ENCODE results near the gene SOCS3.

SOCS3 gene, protein sequence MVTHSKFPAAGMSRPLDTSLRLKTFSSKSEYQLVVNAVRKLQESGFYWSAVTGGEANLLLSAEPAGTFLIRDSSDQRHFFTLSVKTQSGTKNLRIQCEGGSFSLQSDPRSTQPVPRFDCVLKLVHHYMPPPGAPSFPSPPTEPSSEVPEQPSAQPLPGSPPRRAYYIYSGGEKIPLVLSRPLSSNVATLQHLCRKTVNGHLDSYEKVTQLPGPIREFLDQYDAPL

DNA sequence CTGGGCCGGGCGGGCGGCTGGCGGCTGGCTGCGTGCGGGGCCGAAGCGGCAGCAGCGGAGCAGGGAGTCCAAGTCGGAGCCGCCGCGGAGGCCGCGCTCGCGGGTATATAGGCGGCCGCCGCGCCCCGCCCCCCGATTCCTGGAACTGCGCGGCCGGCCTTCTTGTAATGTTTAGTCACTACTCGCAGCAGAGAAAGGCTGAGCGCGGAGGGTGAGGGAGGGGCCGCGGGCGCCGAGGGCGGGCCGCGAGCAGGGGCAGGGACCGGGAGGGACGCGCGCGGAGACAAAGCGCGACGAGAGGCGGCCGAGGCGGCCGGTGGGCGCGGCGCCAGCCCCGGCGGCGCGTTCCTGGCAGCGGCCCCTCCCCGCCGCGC, at the start of gene SOCS3:
TSS of gene SOCS3 (minus strand) at position 81 of the 374 bp plus-strand sequence. CDS start 982 bp downstream, outside the sequence.
- DNase-seq (ENCODE audit: low spot score): peak; percentile 86

DNA sequence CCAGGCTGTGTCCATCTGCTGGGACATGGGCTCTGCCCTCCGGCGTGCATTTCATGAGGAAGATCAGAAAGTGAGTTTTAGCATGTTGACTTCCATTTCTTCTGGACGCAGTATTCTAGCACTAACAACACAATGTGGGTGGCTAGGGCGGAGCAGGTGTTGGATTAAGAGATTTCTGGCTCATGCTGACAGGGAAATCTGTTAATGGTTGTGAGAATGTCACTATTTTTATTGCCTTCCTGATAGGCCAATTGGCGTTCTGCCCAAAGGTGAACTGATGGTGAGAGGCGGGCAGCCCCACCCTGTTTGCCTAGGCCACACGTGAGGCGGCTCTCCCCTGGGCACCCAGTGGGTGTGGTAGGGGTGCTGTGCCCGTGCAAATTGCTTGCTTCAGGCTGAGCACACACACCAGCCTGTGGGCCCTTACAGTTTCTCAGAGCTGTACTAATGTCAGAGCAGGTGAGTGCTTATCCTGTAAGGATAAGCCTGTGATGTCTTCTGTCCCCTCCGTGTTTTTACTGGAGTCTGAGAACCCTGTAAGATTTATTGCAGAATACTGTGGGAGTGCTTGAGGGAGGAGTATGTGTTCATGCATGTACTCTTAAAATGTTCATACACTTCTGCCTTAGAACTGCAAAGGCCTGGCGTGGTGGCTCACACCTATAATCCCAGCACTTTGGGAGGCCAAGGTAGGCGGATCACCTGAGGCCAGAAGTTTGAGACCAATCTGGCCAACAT, 49.5 kb upstream of the SOCS3 start:
- no peak for DNase-seq (ENCODE audit: low spot score)

DNA sequence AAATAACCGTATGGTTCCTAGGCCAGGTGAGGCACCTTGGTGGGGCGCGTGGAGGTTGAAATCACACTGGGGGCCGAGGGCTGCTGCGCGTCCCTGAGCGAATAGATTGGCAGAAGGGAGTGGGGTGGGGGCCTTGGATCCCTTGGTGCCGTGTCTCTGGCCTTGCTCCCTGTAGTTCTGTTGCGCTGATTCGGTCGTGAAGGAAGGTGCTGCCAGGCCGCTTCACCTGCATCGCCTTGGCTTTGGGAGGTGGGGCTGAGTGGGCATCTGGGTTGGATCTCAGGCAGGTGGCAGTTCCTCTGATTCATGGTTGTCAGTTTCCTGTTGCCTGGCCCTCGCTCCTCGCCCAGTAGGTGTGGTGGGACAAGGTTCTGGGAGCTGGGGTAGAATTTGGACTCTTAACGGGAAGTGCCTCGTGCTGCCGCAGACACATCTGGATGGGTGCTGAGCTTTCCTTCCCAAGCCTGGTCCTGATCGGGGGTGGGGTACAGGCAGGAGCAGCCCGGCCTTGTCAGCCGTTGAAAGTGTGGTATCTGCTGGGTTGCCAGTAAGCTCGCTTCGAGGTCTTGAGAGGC, 48.7 kb upstream of the SOCS3 start:
- DNase-seq (ENCODE audit: low spot score): no peak

DNA sequence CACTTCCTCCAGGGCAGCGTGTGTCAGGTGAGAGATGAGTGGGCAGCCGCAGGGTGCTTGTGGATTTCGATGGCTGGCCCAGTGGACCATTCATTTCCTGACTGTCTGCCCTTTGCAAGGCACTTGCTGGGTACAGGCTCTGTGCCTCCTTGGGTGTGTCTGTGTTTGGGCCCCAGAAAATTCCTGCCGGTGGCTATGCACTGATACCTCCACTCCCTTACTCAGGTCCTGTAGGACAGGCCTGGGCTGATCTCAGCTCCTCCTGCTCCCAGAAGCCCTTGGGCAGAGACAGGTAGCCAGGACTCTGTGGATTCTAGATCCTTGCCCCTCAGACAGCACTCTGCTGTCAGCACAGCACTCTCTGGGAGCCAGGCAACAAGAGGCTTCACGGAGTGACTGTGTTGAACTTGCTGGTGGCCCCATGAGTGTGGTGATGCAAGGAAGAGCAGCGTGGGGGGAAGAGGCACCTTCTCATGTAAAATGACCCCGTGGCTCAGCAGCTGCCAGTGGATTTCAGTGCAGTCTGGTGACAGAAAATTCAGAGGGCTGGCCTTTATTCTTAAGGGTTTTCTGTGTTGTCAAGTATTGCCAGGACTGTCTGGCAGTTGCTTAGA, 47.6 kb upstream of the SOCS3 start:
- no peak for DNase-seq (ENCODE audit: low spot score)

DNA sequence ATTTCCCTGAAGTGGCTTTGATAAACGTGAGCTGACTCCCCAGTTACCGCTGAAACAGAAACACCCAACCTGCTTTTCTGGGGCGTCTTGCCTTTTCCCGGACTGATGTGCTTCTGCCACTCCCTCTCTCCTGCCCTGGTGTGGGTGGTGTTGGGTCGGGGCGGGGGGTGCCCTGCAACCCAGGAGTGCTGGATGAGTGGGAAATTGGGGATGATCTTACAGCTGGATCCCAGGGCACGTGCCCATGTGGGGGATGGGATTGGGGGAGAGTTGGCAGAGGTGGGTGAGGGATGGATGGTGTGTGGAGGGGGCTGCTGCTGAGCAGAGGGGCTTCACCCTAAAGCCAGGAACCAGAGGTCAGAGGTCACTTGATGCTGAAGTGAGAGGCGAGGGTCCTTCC, 47.0 kb upstream of the SOCS3 start:
- no peak for DNase-seq (ENCODE audit: low spot score)

DNA sequence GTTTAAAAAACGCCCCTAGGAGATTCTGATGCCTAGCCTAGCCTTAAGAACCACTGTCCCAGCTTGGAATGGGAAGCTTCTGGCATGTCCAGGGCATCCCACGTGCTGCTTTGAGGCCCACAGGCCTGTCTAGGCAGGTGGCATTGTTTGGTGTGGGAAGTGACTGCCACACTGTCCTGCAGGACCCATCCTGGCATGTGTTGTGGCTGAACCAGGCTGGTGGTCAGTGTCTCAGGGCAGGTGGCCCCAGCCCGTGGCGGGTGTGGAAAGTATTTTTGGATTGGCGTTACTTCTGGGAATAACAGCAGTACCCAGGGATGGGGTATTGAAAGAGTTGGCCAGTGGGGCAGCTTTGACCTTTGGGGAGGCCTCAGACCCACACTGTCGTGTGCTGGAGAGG, 46.5 kb upstream of the SOCS3 start:
- DNase-seq (ENCODE audit: low spot score): no peak

DNA sequence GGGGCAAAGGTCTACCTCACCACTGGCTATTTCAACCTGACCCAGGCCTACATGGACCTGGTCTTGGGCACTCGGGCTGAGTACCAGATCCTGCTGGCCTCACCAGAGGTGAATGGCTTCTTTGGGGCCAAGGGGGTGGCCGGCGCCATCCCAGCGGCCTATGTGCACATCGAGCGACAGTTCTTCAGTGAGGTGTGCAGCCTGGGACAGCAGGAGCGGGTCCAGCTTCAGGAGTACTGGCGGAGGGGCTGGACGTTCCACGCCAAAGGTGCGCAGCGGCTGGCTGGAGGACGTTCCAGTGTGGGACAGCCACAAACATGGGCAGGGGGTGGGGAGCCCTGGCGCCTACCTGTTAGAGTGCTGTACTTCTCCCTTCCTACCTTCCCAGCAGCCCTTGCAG, 43.9 kb upstream of the SOCS3 start:
- no peak for DNase-seq (ENCODE audit: low spot score)

DNA sequence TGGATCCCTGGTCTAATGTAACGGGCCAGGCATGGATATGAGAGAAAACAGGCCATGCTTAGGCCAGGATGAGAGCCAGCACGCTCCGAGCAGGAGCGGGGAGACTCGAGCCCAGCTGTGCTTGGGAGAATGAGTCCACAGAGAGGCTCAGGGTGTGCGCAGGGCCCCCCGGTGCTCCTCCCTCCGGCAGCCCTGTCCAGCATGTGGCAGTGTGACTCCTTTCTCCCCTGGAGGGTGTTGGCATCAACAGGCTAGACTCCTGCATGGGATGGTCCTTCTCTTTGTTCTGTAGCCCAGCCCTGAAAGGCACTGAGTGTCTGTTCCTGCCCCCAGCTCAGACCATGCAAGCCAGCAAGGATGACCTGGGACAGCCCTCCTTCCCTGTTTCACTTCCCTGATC, 42.0 kb upstream of the SOCS3 start:
- no peak for DNase-seq (ENCODE audit: low spot score)

DNA sequence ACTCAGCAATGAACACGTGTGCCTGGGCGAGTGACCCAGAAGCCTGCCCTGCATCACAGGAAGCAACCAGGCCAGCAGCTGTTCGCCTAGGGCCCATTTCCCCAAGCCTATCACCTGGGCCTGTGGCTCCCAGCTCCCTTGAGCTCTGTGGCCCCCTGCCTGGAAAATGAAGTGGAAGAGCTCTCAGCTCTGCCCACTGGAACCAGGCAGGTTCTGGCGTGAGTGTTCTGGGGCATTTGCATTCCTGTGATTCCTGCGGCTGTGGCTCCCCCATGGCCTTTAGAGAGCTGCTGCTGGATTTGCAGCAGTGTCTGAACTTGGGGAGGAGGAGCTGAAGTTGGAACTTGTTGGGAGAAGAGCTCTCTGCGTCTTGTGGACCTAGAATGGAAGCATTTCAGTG, 41.4 kb upstream of the SOCS3 start:
- DNase-seq (ENCODE audit: low spot score): no peak

DNA sequence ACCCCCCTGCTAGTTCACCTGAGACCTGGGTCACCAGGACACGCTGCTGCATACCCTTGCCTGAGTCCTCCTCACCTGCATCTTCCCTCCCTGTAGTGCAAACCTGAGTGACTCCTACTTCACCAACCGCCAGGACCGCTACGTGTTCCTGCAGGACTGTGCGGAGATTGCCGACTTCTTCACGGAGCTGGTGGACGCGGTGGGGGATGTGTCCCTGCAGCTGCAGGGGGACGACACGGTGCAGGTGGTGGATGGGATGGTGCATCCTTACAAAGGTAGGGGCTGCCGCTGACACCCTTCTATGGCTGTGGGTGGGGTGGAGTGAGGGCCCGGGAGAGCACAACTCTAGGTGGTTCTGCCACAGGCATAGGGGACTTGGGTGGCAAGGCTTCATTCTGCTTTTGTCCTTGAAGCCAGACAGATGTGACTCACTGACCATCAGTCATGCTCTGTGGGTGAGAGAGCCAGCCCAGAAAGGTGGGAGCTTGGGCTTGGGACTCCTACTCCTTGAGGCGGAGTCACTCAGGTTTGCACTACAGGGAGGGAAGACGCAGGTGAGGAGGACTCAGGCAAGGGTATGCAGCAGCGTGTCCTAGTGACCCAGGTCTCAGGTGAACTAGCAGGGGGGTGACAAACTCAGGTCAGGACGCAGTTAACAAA, 40.8 kb upstream of the SOCS3 start:
- DNase-seq (ENCODE audit: low spot score): no peak

DNA sequence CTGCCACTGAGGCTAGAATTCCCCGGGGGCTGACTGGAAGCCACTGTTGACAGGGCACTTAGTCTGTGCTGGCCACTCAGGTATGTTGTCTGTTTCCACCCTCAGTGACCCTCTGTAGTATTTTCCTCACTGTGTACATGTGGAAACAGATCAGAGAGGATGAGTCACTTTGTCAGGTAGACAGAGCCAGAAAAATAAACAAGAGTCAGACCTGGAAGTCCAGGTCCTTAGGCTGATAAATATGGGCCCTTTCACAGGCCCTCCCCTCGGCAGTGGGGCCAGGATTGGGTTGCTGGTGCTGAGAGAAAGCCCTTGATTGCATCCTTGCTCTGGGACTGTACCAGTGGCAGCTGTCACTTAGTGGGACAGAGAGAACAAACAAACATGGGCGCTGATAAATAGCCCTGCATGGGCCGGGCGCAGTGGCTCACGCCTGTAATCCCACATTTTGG, 39.8 kb upstream of the SOCS3 start:
- DNase-seq (ENCODE audit: low spot score): no peak

DNA sequence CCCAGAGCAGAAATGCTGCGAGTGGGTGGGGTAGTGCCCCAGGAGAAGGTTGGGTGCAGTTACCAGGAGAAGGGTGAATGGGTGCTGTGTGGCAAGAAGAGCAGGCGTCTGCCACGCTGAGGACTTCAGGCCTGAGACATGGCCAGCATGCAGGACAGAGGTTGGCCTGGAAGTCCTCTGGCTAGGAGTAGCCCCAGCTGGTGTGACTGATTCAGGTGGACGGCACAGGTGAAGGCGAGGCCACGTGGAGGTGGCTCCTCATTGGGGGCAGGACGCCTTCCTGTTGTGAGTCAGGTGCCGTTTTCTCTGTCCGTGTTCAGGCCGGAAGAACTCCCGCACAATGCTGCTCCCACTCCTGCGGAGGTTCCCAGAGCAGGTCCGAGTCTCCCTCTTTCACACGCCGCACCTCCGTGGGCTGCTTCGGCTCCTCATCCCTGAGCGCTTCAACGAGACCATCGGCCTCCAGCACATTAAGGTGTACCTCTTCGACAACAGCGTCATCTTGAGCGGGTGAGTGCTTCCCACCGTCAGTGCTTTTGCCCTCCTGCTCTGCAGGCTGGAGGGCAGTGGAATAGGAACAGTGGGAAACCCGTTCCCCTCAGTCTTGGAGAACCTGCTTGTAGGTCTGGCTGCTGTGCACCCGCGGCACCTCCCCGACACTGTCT, 39.3 kb upstream of the SOCS3 start:
- no peak for DNase-seq (ENCODE audit: low spot score)

DNA sequence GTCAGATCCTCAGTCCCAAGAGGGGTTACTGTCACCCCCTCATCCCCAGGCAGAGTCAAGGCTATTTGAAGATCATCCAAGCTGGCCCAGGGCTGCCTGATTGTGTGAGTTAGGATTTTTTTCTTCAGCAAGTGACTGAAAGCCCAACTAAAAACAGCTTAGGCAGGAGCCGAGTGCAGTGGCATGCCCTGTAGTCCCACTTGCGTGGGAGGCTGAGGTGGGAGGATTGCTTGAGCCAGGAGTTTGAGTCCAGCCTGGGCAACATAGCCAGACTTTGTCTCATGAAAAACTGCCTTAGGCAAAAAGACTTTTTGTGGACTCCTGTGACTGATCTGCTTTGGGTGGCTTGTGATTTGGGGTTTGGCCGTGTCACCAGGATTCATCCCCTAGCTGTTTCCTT, 38.5 kb upstream of the SOCS3 start:
- DNase-seq (ENCODE audit: low spot score): no peak

DNA sequence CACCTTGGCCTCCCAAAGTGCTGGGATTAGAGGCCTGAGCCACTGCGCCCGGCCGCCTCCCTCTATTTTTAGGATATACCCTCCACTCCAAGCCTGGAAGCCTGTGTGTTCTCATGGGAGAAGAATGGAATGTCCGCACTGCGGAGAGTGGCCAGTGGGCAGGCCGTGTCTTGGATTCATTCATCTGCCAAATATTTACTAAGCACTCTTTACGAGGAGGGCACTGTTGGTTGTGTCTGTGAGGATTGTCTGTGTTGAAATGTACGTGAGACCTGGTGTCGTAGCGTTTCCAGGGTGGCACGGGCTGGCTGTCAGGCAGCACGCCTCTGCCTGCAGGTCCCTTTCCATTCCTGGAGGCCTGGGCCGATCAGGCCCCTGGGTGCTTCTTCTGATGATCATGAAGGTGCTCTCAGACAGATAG, 37.8 kb upstream of the SOCS3 start:
- no peak for DNase-seq (ENCODE audit: low spot score)

DNA sequence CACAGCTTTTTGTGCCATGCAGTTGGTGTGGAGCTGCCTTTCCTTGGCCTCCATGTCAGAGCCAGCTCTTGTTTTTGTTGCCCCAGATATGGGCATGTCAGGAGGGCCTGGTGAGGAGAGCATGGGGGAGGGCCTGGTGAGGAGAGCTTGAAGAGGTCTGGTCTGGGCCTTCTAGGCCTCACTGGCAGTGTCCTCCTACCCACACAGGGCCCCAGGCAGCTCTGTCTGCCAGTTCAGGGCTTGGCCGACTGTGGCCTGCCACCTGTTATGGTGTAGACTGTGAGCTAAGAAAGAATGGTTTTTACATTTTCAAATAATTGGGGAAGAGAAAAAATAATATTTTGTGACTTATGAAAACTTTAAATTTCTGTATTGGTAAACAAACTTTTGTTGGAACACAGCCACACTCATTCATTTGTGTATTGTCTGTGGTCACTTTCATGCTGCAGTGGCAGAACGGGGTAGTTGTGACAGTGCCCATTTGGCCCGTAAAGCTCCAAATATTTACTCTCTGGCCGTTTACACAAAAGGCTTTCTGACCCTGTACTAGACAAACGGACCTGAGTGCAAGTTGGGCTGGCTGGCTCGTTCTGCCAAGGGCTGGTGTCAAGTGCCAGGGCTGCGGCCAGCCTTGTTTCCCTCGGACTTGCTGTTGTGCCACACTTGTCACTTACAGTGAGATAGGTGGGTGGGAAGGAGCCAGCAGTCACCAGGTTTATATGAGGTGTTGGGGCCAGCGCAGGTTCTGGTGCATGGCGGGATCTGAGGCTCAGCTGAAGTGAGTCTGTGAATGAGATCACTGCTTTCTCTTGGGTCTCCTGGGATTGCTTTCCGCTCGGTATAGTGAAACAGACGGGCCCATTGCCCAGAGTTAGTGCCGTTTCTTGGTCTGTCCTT, 36.8 kb upstream of the SOCS3 start:
- DNase-seq (ENCODE audit: low spot score): no peak

DNA sequence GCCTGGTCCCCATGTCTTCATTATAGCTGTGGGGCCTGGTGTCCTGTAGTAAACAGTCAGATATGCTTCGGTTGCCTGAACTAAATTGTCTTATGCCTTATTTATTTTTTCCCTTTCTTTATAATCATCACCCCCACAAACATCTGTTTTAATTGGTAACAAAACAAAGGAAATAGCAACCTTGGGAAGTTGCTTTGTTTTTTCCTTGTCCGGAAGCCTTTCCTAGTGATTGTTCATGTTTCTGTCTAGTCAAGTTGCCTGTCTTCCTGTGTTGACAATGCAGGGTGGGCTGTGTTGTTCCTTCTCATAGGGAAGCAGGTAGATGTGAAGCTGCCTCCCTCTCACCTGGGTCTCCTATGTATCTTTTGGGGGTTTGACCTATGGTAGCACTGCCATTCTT, 35.3 kb upstream of the SOCS3 start:
- no peak for DNase-seq (ENCODE audit: low spot score)

DNA sequence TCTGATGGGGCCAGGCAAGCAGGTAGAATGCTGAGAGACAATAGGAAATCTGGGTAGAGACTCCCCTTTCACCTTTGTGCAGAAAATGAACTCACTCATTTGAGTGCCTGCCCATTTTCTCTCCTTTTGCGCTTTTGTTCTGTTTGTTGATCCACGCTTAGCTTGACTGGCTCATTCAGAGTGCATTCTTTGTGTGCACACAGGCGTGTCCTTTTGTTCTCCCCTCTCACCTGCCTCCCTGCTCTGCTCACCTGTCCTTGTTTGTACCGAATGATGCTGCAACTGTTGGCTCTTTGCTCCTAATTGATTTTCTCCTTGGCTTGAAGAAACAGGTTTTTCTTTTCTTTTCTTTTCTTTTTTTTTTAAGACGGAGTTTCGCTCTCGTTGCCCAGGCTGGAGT, 34.3 kb upstream of the SOCS3 start:
- DNase-seq (ENCODE audit: low spot score): no peak

DNA sequence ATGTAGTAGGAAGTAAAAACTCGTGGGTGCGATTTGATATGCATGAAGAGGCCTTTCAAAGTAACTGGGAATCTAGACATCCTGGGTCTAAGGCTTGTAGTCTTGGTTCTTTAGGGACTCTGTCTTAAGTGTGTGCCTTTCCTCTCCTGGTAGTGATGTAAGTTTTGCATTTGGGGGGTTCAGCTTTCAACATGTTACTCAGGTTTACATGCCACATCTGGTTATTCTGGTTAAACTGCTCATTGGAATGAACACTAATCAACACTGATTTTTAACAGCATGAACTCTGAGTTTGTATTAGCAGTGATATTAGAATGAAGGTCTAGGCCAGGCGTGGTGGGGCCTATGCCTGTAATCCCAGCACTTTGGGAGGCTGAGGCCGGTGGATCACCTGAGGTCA, 33.7 kb upstream of the SOCS3 start:
- DNase-seq (ENCODE audit: low spot score): no peak

DNA sequence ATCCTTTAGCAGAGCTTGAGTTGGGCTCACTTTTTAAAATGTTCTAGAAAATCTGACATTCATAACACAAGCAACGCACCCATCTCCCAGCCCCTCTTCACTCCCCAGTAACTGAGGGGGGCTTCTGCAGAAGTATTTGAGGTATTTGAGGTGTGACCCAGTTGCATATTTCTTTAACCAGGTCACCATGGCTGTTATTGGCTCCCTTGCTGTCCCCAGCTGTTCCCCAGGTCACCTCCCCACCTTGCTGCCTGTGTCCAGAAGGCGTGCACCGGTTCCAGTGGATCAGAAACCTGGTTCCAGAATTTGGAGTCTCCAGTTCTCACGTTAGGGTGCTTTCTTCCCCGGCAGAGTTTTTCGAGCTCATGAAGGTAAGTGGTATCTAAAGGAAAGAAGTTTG, 32.4 kb upstream of the SOCS3 start:
- DNase-seq (ENCODE audit: low spot score): no peak

DNA sequence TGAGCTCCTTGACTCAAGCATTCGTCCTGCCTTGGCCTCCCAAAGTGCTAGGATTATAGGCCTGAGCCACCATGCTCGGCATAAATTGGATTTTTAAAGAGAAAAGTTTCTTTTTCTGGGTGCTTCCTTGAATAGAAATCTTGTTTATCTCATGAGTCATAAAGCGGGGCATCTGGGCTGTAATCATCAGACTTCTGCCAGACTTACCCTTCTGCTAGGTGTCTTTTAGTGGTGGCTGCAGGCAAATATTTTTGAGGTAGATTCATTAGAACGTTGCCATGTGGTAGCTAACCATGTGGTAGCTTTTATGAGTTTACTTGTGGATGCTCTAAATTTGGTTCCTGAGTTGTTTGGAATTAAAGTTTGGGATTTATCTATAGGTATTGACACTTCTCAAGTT, 32.0 kb upstream of the SOCS3 start:
- no peak for DNase-seq (ENCODE audit: low spot score)

DNA sequence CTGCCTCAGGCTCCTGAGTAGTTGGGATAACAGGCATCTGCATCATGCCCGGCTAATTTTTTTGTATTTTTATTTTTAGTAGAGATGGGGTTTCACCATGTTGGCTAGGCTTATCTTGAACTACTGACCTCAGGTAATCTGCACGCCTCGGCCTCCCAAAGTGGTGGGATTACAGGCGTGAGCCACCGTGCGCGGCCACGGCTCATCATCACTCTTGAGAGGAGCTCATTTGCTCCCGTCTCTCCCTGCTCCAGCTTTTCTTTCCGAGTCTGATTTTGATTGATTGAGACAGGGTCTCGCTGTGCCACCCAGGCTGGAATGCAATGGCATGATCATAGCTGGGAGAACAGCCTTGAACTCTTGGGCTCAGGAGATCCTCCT, 31.2 kb upstream of the SOCS3 start:
- no peak for DNase-seq (ENCODE audit: low spot score)

Measured in globus pallidus (tissue), 1 donor.